ENCODE results near the gene BCAS2.
A peak's percentile ranks its signal among the peaks of the same experiment; 100 is the strongest.
"Not testable (repeated sequence)": the region's sequence is repeated elsewhere in the genome, so short reads cannot be mapped to it uniquely, and the experiment has no call there.

Gene BCAS2

DNA sequence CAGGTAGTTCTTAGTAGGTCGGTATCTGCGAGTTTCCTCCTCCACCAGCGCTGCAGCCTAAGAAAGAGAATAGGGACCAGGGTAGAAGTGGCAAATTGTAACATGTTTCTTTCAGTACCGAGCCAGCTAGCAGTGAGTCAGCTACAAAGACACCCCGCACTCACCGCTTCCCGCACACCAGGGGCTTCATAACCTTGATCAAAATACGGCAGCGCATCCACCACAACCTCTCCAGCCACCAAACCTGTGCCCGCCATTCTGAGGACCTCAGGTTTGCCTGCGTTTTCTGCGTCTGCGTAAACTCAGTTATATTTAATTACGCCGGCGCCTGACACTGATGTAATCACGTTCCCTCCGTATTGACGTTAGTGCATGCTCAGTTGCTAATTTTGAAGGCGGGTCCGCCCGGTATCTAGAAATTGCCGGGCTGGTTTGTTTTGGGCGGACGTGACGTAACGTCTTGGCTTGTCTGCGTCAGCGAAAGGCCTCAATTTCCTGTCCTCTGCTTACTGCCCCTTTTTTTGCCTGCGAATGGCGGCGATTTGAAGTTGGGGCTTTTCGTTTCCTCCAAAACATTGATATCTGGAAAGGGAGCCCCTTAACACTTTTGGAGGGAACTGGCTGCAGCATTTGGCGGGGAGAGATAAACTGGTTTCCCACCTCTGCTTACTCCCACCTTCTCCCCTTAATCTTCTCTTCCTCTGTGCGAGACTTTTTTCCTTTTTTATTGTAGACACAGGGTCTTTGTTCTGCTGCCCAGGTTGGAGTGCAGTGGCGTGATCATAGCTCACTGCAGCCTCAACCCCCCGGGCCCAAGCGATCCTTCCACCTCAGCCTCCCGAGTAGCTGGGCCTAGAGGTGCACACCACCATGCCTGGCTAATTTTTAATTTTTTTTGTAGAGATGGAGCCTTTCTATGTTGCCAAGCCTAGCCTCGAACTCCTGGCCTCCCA lies at the start of gene BCAS2:
TSS of gene BCAS2 (minus strand) at position 281 of the 953 bp plus-strand sequence. CDS start at position 257, 24 bp downstream.
- peak; percentile 83 to 90 for DNase-seq (ENCODE audit: low read depth in 2 of 2)

- DNase-seq (ENCODE audit: low read depth in 2 of 2) = no peak
These were observed 45.7 kb upstream of the BCAS2 start for GRCh38 chr1:114627107-114627506.

DNA sequence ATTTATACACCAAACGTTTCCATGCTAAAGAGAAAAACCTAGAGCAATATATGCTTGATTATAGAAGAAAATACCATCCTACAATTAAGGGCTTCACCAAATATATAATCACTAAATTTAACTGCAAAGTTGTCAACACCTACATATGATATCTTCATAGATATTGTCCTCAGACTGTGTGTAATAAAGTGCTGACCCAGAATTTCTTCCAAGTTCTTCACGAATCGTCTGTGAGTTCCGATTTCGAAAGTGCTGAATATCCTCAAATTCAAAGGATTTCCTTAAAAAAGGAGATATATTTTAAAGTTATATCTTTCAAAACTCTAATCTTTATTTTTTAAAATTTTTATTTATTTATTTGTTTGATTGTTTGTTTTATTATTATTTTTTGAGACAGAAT lies 41.9 kb upstream of the BCAS2 start:
- DNase-seq (ENCODE audit: low read depth in 2 of 2) = no peak

- DNase-seq (ENCODE audit: low read depth in 2 of 2) = no peak
These were observed 39.0 kb upstream of the BCAS2 start for GRCh38 chr1:114620419-114620818.

GRCh38 chr1:114618606-114619005 lies 37.2 kb upstream of the BCAS2 start:
- DNase-seq (ENCODE audit: low read depth in 2 of 2) = no peak

DNA sequence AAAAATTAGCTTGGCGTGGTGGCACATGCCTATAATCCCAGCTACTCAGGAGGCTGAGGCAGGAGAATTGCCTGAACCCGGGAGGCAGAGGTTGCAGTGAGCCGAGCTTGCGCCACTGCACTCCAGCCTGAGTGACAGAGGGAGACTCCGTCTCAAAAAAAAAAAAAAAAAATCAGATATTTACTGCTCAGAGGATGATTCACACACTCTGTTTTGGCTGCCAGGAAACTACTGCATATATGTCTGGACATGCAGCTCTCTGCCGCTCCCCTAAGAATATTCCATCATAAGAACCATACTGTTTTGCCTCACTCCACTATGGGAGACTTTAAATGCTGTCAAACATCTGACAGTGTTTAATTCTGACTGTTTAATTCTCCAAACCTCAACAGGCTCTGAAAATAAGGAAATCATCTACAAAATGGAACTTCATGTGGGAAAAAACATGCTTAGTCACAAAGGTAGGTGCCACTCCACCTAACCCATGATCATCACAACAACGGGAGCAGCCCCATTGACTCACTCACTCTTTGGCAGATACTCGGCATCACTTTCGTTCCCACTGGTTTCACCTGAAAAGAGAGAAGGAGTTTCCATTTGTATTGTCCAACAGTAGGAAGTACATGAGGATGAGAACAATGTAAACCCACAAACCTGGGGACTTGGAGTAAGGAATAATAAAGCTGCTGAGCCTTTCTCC lies 29.3 kb upstream of the BCAS2 start:
- no peak for DNase-seq (ENCODE audit: low read depth in 2 of 2)

GRCh38 chr1:114609826-114610225 lies 28.4 kb upstream of the BCAS2 start:
- no peak for DNase-seq (ENCODE audit: low read depth in 2 of 2)

GRCh38 chr1:114609026-114609425 lies 27.6 kb upstream of the BCAS2 start:
- DNase-seq (ENCODE audit: low read depth in 2 of 2) = no peak

- no peak for DNase-seq (ENCODE audit: low read depth in 2 of 2)
These were observed 25.8 kb upstream of the BCAS2 start for GRCh38 chr1:114607223-114607622.

- no peak for DNase-seq (ENCODE audit: low read depth in 2 of 2)
These were observed 16.5 kb upstream of the BCAS2 start for GRCh38 chr1:114597949-114598348.

- no peak for DNase-seq (ENCODE audit: low read depth in 2 of 2)
These were observed 14.2 kb upstream of the BCAS2 start for GRCh38 chr1:114595602-114596001.

GRCh38 chr1:114594046-114594445 lies 12.6 kb upstream of the BCAS2 start:
- DNase-seq (ENCODE audit: low read depth in 2 of 2) = no peak

DNA sequence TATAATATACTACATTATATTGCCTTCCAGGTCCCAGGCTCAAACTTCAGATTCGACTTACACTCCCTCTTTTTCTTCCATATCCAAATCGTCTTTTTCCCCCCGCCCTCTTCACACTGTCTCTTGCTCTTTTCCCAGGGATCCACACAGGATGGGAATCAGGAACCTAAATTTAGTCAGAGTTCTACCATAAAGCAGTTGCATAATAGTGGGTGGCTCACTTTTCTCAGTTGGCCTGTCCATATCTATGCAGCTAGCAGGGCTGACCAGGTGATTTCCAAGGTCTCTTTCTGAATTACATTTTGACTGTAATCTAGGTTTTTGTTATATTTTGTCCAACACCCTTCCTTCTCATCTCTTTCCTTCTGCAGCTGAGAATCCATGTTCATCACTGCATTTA lies 7.7 kb upstream of the BCAS2 start:
- DNase-seq (ENCODE audit: low read depth in 2 of 2) = no peak

DNA sequence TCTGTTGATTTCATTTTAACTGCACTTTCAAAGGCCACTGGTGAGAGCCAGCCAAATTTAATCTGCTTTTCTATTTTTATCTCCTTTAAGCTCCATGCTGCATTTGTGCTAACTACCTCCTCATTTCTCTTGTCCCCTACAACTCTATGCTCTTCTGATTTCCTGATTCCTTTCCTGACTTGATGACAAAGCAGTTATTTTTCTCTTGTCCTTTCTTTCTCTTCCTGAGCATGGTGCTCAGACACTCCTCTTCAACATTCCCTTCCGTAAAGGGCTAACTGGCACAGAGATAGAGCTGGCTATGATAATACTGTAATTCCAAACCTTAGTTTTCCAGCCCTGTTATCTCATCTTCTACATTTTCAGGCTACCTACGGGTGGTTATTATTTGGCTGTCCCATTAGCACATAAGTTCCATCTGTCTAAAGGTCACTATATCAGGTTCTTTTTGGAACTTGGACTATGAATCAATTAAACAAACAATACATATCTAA lies 6.8 kb upstream of the BCAS2 start:
- DNase-seq (ENCODE audit: low read depth in 2 of 2) = no peak

- DNase-seq (ENCODE audit: low read depth in 2 of 2) = no peak
These were observed 6.0 kb upstream of the BCAS2 start for GRCh38 chr1:114587203-114587991.

DNA sequence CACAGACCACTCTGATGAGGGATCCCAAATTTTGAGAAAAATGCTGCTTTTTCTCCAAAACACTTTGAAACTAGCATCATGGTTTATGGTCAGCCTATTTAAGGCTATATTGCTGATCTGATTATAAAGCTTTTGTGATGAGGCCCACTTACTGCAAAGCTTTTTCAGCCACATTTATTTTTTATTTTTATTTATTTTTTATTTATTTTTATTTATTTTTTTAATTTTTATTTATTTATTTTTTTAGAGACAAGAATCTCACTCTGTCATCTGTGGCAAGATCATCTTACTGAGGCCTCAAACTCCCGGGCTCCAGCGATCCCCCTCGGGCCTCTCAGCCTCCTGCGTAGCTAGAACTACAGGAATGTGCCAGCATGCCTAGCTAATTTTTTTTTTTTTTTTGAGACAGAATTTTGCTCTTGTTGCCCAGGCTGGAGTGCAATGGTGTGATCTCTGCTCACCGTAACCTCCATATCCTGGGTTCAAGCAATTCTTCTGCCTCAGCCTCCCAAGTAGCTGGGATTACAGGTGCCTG lies 5.2 kb upstream of the BCAS2 start:
- DNase-seq (ENCODE audit: low read depth in 2 of 2) = no peak

DNA sequence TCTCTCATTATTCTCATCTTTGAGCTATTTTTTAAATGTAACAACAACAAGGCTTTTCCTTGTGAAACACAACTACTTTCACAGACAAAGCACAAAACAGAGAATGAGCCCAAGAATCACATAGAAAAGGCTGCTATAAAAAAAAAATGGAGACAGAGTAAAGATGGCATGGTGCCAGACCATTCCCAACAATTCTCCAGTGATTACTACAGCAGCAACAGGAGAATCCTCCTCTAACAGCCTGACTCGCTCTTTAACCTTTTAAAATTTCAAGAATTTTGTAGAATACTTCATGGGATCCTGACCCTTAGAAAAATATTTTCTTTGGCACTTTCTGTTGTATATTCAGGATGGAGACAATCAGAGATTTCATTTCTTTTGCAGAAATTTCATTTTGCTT lies 3.8 kb upstream of the BCAS2 start:
- DNase-seq (ENCODE audit: low read depth in 2 of 2) = no peak

GRCh38 chr1:114574365-114574764 lies 7.0 kb downstream of the BCAS2 start:
- no peak for DNase-seq (ENCODE audit: low read depth in 2 of 2)

GRCh38 chr1:114564141-114564540 lies 17.3 kb downstream of the BCAS2 start:
- DNase-seq (ENCODE audit: low read depth in 2 of 2) = no peak

GRCh38 chr1:114562978-114563510 lies 18.4 kb downstream of the BCAS2 start:
- not testable (repeated sequence) for DNase-seq (ENCODE audit: low read depth in 2 of 2)

DNA sequence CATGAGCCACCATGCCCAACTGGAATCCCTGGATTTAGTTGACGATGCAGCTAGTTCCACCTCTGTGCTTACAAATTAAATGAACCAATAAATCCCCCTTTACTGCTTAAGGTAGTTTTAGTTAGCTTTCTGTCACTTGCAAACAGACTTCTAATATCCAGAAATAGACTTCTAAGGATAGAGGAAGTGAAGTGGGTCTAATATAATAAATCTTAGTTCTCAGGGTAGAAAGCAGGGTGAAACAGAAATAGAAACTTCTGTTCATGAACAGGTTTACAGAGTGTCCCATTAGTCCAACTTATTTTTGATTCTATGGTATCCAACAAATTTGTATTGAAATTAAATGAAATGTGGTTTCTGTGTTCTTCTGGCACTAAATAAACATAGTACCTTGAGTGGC lies 20.1 kb downstream of the BCAS2 start:
- no peak for DNase-seq (ENCODE audit: low read depth in 2 of 2)

Measured in activated CD4-positive, alpha-beta T cell treated with anti-CD3 and anti-CD28 coated beads for 24 hours (primary cell).